Measurements from ENCODE around the gene TIAM2. TPM values are rescaled to one million over a fixed set of nuclear protein-coding genes. Genes with fewer than 3 reads are reported as not detected.

Gene TIAM2
- total RNA-seq, 1 donor from 2014 or later = 21.1 TPM

DNA sequence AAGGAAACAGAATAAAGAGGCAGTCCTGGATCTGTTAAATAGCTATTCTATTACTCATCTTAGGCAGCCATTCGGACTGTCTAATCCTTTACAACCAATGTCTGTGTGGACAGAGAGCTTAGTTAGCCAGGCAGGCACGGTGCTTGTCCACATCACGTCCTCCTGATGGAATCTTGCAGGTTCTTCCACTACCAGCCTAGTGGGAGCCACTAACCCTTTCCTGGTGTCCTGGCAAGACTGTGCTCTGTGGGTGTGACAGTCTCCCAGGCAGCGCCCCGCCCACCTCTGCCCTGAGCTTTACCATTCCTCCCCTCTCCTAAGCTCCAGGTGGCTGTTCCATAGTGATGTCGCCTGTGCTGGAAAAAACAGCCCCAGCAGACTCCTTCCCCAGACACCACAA, 190.4 kb downstream of the TIAM2 start:
- Mint-ChIP-seq H3K4me3 (ENCODE audit: unreplicated experiment) (no peak overlapping the region), H3K27me3 (ENCODE audit: unreplicated experiment) (no peaks in the 10 kb centered on the region), H3K36me3 (ENCODE audit: low read depth, unreplicated experiment) (peaks cover 15% of the 10 kb centered on the region), H3K27ac (ENCODE audit: unreplicated experiment) (no peak overlapping the region), H3K4me1 (ENCODE audit: unreplicated experiment) (peaks cover 23% of the 10 kb centered on the region), H3K9me3 (ENCODE audit: unreplicated experiment) (no peaks in the 10 kb centered on the region)
- TF ChIP-seq, protein P1, sequence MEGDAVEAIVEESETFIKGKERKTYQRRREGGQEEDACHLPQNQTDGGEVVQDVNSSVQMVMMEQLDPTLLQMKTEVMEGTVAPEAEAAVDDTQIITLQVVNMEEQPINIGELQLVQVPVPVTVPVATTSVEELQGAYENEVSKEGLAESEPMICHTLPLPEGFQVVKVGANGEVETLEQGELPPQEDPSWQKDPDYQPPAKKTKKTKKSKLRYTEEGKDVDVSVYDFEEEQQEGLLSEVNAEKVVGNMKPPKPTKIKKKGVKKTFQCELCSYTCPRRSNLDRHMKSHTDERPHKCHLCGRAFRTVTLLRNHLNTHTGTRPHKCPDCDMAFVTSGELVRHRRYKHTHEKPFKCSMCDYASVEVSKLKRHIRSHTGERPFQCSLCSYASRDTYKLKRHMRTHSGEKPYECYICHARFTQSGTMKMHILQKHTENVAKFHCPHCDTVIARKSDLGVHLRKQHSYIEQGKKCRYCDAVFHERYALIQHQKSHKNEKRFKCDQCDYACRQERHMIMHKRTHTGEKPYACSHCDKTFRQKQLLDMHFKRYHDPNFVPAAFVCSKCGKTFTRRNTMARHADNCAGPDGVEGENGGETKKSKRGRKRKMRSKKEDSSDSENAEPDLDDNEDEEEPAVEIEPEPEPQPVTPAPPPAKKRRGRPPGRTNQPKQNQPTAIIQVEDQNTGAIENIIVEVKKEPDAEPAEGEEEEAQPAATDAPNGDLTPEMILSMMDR (IDR thresholded peaks at IDR 0.05; ENCODE audit: unreplicated experiment) = no peak
- no peak for DNase-seq (ENCODE audit: low spot score)

DNA sequence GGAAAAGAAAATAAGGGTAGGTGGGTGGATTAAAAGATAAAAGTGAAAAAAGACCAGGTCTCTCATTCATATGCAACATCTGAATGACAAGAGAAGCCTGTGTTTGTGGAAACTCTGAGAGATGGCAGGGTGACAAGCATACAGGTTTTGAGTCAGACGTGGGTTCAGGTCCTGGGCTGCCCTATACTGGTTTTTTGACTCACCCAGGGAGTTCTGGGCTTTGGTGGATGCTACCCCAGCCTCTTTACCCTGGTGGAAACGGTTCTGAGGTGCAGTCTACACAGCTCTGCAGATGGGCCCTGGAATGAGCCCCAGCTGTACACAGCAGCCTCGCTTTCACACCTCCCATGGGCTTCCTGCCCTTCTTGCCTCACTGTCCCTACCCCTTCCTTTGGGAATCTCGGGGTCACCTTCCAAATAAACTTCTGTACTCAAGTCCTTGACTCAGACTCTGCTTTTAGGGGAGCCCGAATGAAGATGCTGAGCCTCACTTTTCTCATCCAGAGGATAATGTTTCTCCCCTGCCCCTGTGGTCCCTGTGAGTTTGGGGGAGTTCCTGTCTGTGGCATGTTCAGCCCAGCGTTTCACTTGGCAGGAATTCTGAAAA, 191.0 kb downstream of the TIAM2 start:
- no peak for DNase-seq (ENCODE audit: low spot score)
- Mint-ChIP-seq H3K36me3 (ENCODE audit: low read depth, unreplicated experiment) (peaks cover 10% of the 10 kb centered on the region), H3K27me3 (ENCODE audit: unreplicated experiment) (no peaks in the 10 kb centered on the region), H3K4me1 (ENCODE audit: unreplicated experiment) (peaks cover 29% of the 10 kb centered on the region), H3K27ac (ENCODE audit: unreplicated experiment) (peak overlapping the region; percentile 53), H3K4me3 (ENCODE audit: unreplicated experiment) (no peak overlapping the region), H3K9me3 (ENCODE audit: unreplicated experiment) (no peaks in the 10 kb centered on the region)
- TF ChIP-seq, protein P1 (IDR thresholded peaks at IDR 0.05; ENCODE audit: unreplicated experiment) = no peak

DNA sequence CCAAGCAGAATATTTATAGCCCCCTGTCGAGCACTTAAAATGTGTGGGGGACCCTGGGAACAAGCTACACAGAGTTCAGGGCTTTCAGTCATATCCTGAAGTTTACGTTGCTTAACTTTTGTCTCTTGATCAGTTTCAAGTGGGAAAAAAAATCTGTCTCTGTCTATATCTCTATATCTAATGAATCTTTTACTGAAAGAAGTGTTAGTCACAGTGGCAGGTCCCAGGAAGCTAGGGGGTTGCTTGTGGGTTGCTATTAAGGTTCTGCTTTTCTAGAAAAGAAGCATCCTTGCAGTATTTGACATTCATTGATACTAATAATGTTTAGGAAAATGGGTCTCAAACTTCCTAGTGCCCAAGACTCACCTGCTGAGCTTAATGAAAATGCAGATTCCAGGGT, 192.0 kb downstream of the TIAM2 start:
- peaks cover 30% of the 10 kb centered on the region for H3K4me1 Mint-ChIP-seq (ENCODE audit: unreplicated experiment)
- DNase-seq (ENCODE audit: low spot score) = no peak

DNA sequence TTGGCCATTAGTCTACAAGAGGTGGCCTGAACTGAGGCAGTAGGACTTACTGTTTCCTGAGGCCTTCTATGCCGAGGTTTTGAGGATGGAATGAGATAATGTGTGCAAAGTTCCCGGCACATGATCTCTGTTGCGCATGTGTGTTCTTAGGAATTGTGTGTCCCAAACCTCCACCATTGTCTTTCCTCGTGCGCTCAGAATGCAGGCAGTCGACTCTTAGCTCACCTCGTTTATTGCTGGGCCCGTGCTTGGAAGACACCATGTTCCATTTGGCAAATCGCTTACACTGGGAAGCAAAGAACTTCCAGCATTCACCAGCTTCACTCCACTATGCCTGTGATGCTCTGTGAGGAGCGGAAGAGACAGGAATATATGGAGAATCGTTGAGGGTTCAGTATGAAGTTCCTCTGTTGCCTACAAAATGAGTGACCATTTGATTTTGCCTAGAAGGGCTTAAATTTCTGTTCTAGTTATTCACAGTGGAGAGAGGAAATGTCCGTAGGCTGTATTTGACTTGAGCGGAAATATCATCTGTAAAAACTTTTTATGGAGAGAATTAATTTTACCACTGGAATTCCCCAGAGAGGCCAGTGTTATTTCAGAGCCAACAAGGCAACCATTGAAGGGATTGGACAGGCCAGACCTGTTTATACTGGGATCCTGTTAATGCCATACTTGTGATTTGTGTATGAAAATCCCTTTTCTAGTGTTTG, 193.0 kb downstream of the TIAM2 start:
- Mint-ChIP-seq H3K36me3 (ENCODE audit: low read depth, unreplicated experiment) (peaks cover 4% of the 10 kb centered on the region), H3K4me1 (ENCODE audit: unreplicated experiment) (peaks cover 30% of the 10 kb centered on the region), H3K4me3 (ENCODE audit: unreplicated experiment) (peak overlapping the region; percentile 15), H3K27ac (ENCODE audit: unreplicated experiment) (no peak overlapping the region), H3K27me3 (ENCODE audit: unreplicated experiment) (no peaks in the 10 kb centered on the region), H3K9me3 (ENCODE audit: unreplicated experiment) (no peaks in the 10 kb centered on the region)
- DNase-seq (ENCODE audit: low spot score) = no peak
- TF ChIP-seq, protein P1 (IDR thresholded peaks at IDR 0.05; ENCODE audit: unreplicated experiment) = no peak

More for the DNA sequence above, 192.0 kb downstream of the TIAM2 start:
- Mint-ChIP-seq H3K36me3 (ENCODE audit: low read depth, unreplicated experiment) (peaks cover 10% of the 10 kb centered on the region), H3K27me3 (ENCODE audit: unreplicated experiment) (no peaks in the 10 kb centered on the region), H3K4me3 (ENCODE audit: unreplicated experiment) (no peak overlapping the region), H3K9me3 (ENCODE audit: unreplicated experiment) (no peaks in the 10 kb centered on the region), H3K27ac (ENCODE audit: unreplicated experiment) (no peak overlapping the region)
- TF ChIP-seq, protein P1 (IDR thresholded peaks at IDR 0.05; ENCODE audit: unreplicated experiment) = no peak

All from endothelial cell (in vitro differentiated cells).